GM12878 (cell line): ENCODE measurements around the gene EBPL. TPM values are rescaled to one million over a fixed set of nuclear protein-coding genes. Genes with fewer than 3 reads are reported as not detected.

Experiments used
- ATAC-seq: fragments of 200-7000 bp; cut with Tn5 transposase; 3 replicates; pipeline ENCODE4 v1.9.1; 2020; ENCODE audit warnings: mild to moderate bottlenecking, moderate library complexity
- BruUV-seq: library from RNA; stranded (reverse); fragments of 400-500 nt; replicated peaks from 2 replicates; lab custom pipeline; 2021; lab: Mats Ljungman, UMichigan
- CTCF ChIA-PET: fragments of 300-600 bp; sonication (Branson Sonifier 250); formaldehyde crosslinking; extraction: SDS; loops from one replicate; lab custom pipeline; 2021; ENCODE audit warnings: inconsistent platforms; lab: Yijun Ruan, JAX
- POLR2A ChIA-PET: fragments of 350-600 bp; formaldehyde crosslinking; extraction: SDS; loops from one replicate; lab custom pipeline; 2021; ENCODE audit warnings: inconsistent platforms; lab: Charles Lee
- RAD21 ChIA-PET: fragments of 300-600 bp; sonication (Branson Sonifier 250); formaldehyde crosslinking; loops from one replicate; lab custom pipeline; 2023; ENCODE audit warnings: antibody characterized with exemption; ENCODE audit not compliant: unreplicated experiment; lab: Charles Lee
- SMC1A ChIA-PET: fragments of 300-600 bp; sonication (Branson Sonifier 250); formaldehyde crosslinking; loops from one replicate; lab custom pipeline; 2023; ENCODE audit not compliant: unreplicated experiment, uncharacterized antibody; lab: Charles Lee
- DNase-seq: peaks from one replicate; pipeline ENCODE4 v3.0.0-alpha.2; 2011; ENCODE audit warnings: low read depth, low spot score
- FAIRE-seq: peaks from 3 replicates; lab custom pipeline; 2011; peaks lifted over from hg19 to GRCh38; lab: Jason Lieb, UNC
- H2AFZ ChIP-seq: 2 replicates; pipeline ENCODE4 v1.6.0; 2011; ENCODE audit warnings: low read depth, low read length, control low read depth; ENCODE audit not compliant: control insufficient read depth
- H3K27ac ChIP-seq: 2 replicates; pipeline ENCODE4 v1.5.1; 2011; ENCODE audit warnings: control low read depth; ENCODE audit not compliant: control insufficient read depth, insufficient read depth
- H3K27me3 ChIP-seq, 2 experiments: replicated peaks in 1 of 2; 2 replicates each; pipeline versions ENCODE4 v1.6.0 to v1.6.1; 2011; ENCODE audit warnings: low read length in 1 of 2; ENCODE audit not compliant: control insufficient read depth in 2 of 2, insufficient read depth in 2 of 2
- H3K36me3 ChIP-seq, 2 experiments: 2 replicates each; pipeline ENCODE4 v1.5.1; 2011; ENCODE audit warnings: low read length in 1 of 2; ENCODE audit not compliant: control insufficient read depth in 2 of 2, insufficient read depth in 2 of 2
- H3K4me1 ChIP-seq: 2 replicates; pipeline ENCODE4 v1.6.1; 2011; ENCODE audit warnings: mild to moderate bottlenecking, low read length, moderate library complexity, mixed read lengths; ENCODE audit not compliant: control insufficient read depth, insufficient read depth
- H3K4me2 ChIP-seq: 2 replicates; pipeline ENCODE4 v1.6.0; 2011; ENCODE audit warnings: control low read depth; ENCODE audit not compliant: control insufficient read depth, insufficient read depth
- H3K4me3 ChIP-seq: fragments of 200-600 bp; sonication (generic); 2 replicates; pipeline ENCODE4 v1.5.1; 2016
- H3K79me2 ChIP-seq: 2 replicates; pipeline ENCODE4 v1.6.0; 2011; ENCODE audit warnings: low read length; ENCODE audit not compliant: control insufficient read depth, insufficient read depth
- H3K9ac ChIP-seq: 2 replicates; pipeline ENCODE4 v1.8.0; 2011; ENCODE audit warnings: low read length, control low read depth, mixed read lengths; ENCODE audit not compliant: control insufficient read depth, insufficient read depth
- H3K9me3 ChIP-seq: replicated peaks from 3 replicates; pipeline ENCODE4 v1.5.1; 2011; ENCODE audit warnings: mild to moderate bottlenecking, low read length; ENCODE audit not compliant: control insufficient read depth, insufficient read depth
- H4K20me1 ChIP-seq: 2 replicates; pipeline ENCODE4 v1.6.0; 2011; ENCODE audit not compliant: control insufficient read depth, insufficient read depth
- CBX3 ChIP-seq: fragments of 200-600 bp; sonication (generic); IDR thresholded peaks from 2 replicates; pipeline ENCODE4 v1.6.1; 2016; ENCODE audit warnings: low read depth, borderline replicate concordance
- CREB1 ChIP-seq: IDR thresholded peaks from 2 replicates; pipeline ENCODE4 v1.6.1; 2012; ENCODE audit warnings: low read depth, mild to moderate bottlenecking, inconsistent platforms
- E4F1 ChIP-seq: fragments of 450-650 bp; IDR thresholded peaks from 2 replicates; pipeline ENCODE4 v1.6.1; 2018; ENCODE audit warnings: borderline replicate concordance, mild to moderate bottlenecking; ENCODE audit not compliant: partially characterized antibody
- IRF4 ChIP-seq: IDR thresholded peaks from 2 replicates; pipeline ENCODE4 v1.6.1; 2011; ENCODE audit warnings: low read depth, low read length
- MTA2 ChIP-seq: fragments of 450-650 bp; IDR thresholded peaks from 2 replicates; pipeline ENCODE4 v1.6.1; 2016; ENCODE audit warnings: low read depth, mild to moderate bottlenecking, moderate library complexity
- NR2F1 ChIP-seq: fragments of 450-650 bp; conservative IDR thresholded peaks from 2 replicates; pipeline ENCODE4 v1.6.1; 2017; ENCODE audit warnings: mild to moderate bottlenecking
- RUNX3 ChIP-seq: IDR thresholded peaks from 2 replicates; pipeline ENCODE4 v1.6.1; 2012; ENCODE audit warnings: low read length, inconsistent platforms
- STAT1 ChIP-seq: fragments of 450-650 bp; conservative IDR thresholded peaks from 2 replicates; pipeline ENCODE4 v1.6.1; 2014; ENCODE audit warnings: antibody characterized with exemption, mild to moderate bottlenecking
- TCF7 ChIP-seq: IDR thresholded peaks from 2 replicates; pipeline ENCODE4 v1.6.1; 2014; ENCODE audit warnings: antibody characterized with exemption, borderline replicate concordance
- YY1 ChIP-seq: IDR thresholded peaks from 2 replicates; pipeline ENCODE4 v1.6.1; 2011; ENCODE audit warnings: low read depth, mild to moderate bottlenecking, low read length
- ZNF24 ChIP-seq: fragments of 450-650 bp; IDR thresholded peaks from 2 replicates; pipeline ENCODE4 v1.6.1; 2017; ENCODE audit warnings: antibody characterized with exemption, mild to moderate bottlenecking
- WGBS: methylation state at CpG from one replicate; pipeline ENCODE4 v1.1.6; 2016; ENCODE audit warnings: low lambda C conversion rate; ENCODE audit not compliant: insufficient replicate concordance, insufficient coverage; ENCODE audit errors: missing lambda C conversion rate; 5-methylcytosine and 5-hydroxymethylcytosine counted together
- in situ Hi-C: fragments of 300-500 bp; cut with MboI; formaldehyde crosslinking; loops from 9 replicates; pipeline ENCODE4 v1.14.3; 2018; ENCODE audit warnings: mixed read lengths
- intact Hi-C: fragments of 100-400 bp; cut with micrococcal nuclease; formaldehyde crosslinking; loops from one replicate; pipeline ENCODE4 v1.14.2; 2022; ENCODE audit not compliant: unreplicated experiment
- polyA plus RNA-seq, 11 experiments: library from polyadenylated mRNA; depleted of rRNA in 4 of 11; unstranded in 6 of 11; stranded (reverse) in 5 of 11; fragments of >200 nt; fragmentation: Nextera tagmentation in 4 of 11; fragmentation: Illumina TruSeq in 1 of 11; extraction: Ambion mirVana in 4 of 11; extraction: Trizol in 1 of 11; gene quantifications; 1 replicate in 1 of 11; 2 replicates in 10 of 11; pipeline versions ENCODE4 v1.2.1 to v1.2.3, GENCODE V29; 2011 to 2016; ENCODE audit warnings: inconsistent platforms in 2 of 11, missing spikeins in 2 of 11, low read depth in 1 of 11
- total RNA-seq, 4 experiments: library from RNA; depleted of rRNA in 3 of 4; stranded (reverse); fragments of >200 nt in 3 of 4; fragmentation: Illumina TruSeq in 1 of 4; extraction: Trizol in 1 of 4; gene quantifications; 2 replicates each; pipeline versions ENCODE4 v1.2.1 to v1.2.3, GENCODE V29; 2013 to 2021

The EBPL gene
- total and polyA plus RNA-seq, 10 of the 15 experiments (the other 5 are each of a cell fraction or from before 2014, with no cell fraction given): 6.2 to 72.8 (median 43.5) TPM

GRCh38 chr13:49693191-49693733 lies 2.0 kb upstream of the EBPL start (continued):
- TF ChIP-seq YY1 (no peak), RUNX3 (no peak), ZNF24 (no peak), CREB1 (no peak), TCF7 (no peak), IRF4 (no peak), CBX3 (no peak), STAT1 (no peak)

- ChIA-PET CTCF (interaction anchor here (1.2 to 1.9 kb wide), 4 partner anchors 97 to 246 kb away, joined by 3 to 15 read pairs (median 3); partner anchors contain the start of genes KPNA3 and SPRYD7), POLR2A (interaction anchor here (0.6 to 1.1 kb wide), 4 partner anchors 62 to 195 kb away, joined by 3 to 9 read pairs (median 5); partner anchors contain the start of genes KPNA3 and PHF11), SMC1A (interaction anchor here (0.7 to 1.9 kb wide), 8 partner anchors 11 to 103 kb away, joined by 3 to 8 read pairs (median 4); partner anchors contain the start of gene KPNA3), RAD21 (interaction anchor here (1.6 kb wide), 1 partner anchor 103 kb away, joined by 6 read pairs; the partner anchor contains the start of gene KPNA3)
- TSS peak; percentile 51 for BruUV-seq
- Histone ChIP-seq H3K4me2 (peak overlapping the region; percentile 94), H3K79me2 (peaks cover 23% of the 10 kb centered on the region), H3K27ac (peak overlapping the region; percentile 7; the same call in 1 of the 2 replicates), H2AFZ (peak overlapping the region; percentile 95), H3K9ac (peak overlapping the region; percentile 72), H3K27me3 (no peaks in the 10 kb centered on the region), H3K4me1 (no peaks in the 10 kb centered on the region; the same call in 1 of the 2 replicates), H3K36me3 (no peaks in the 10 kb centered on the region; a peak in 1 of 4 replicates), H4K20me1 (no peaks in the 10 kb centered on the region), H3K4me3 (peak overlapping the region; percentile 81), H3K9me3 (no peaks in the 10 kb centered on the region)
- TF ChIP-seq NR2F1 (0 out of 2 replicates have a peak, but pooled peaks have one; percentile 0), MTA2 (no peak), E4F1 (peak; percentile 23)
- intact Hi-C loops: loop anchor here (2.0 kb wide), 1 partner anchor 102 kb away; the partner anchor contains the start of gene KPNA3
- in situ Hi-C loops: no loop called here
- no peak for DNase-seq
- 18% methylated on average over 17 of the region's 17 CpGs for WGBS
- no peak for FAIRE-seq
- peak; percentile 43 for ATAC-seq
Measured at GRCh38 chr13:49690133-49690994, 922 bp downstream of the EBPL start.
